HG03039 (cell line): ENCODE measurements around the gene PCLO.
"Not testable (repeated sequence)": the region's sequence is repeated elsewhere in the genome, so short reads cannot be mapped to it uniquely, and the experiment has no call there.

ENCODE experiments used
- ATAC-seq: cut with Tn5 transposase; IDR thresholded peaks from one replicate; pipeline ENCODE4 v1.9.1; 2021; ENCODE audit warnings: mild to moderate bottlenecking, moderate library complexity; ENCODE audit not compliant: unreplicated experiment

The PCLO gene

DNA sequence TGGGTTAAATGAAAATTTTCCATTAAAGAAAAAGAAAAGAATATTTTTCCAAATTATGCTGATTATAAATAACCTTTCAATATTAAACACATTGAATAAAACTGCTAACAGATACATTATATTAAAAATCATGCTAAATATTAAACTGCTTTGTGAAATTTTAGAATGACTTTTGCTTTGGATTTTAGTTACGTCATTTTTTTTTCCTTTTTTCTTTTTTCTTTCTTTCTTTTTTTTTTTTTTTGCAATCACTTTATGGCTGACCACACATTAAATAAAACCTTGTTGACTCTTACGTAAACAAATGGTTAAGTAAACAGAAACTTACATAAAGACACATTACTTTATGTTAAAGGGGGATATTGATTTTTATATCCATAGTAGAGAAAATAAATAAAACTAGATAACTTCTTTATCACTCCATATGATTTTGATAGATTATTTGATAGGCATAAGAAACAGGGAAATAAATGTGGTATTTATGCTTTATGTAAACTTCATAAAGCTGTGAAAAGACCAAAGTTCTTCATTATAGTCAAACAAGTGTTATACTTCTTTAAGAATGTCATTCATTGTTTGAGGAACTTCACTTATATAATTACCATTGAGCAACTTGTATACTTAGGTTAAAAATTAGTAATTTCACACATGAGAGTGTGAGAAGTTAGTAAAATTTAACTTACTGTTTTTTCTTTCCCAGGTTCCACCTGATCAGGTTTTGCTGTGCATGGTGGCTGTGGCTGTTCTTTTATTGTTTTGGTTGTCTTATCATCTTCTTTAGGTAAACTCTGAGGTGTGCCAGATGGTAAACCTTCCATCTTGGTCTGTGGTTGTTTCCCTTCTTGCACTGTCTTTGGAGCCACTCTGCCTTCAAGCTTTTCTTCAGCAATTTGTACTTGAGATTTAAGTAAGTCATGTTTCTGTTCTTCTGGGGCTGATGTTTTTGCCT, 197.3 kb downstream of the PCLO start:
- ATAC-seq: no peak

DNA sequence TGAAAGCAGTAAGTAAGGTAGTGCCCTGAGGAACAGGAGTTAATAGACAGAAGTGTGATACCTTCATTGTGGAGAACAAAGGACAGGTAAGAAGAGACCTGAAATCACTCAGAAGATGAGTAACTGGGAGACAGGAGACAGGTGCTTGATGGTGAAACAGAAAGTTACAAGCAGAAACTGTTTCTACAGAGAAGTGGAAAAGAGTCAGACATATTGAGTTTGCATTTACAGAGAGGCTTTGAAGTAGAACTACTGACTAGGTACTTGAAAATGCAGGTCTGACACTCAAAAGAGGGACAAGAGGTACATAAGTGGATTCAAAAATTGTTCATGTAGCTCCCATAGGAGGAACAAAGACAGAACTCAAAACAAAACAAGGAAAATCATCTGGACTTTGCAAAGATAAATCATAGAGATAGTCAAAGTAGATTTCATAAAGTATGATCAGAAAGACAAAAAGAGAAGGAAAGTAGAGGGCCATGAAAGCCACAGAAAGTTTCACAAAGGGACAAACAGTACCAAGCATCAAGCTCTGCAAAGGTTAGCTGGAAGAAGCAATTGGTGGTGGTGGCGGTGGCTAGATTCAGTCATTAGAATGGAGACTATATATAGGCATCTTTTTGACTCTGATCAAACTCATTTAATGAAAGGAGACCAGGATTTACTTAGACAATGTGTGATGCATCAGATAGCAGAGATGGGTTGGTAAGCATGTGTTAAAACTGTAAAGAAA, 198.4 kb downstream of the PCLO start:
- no peak for ATAC-seq

DNA sequence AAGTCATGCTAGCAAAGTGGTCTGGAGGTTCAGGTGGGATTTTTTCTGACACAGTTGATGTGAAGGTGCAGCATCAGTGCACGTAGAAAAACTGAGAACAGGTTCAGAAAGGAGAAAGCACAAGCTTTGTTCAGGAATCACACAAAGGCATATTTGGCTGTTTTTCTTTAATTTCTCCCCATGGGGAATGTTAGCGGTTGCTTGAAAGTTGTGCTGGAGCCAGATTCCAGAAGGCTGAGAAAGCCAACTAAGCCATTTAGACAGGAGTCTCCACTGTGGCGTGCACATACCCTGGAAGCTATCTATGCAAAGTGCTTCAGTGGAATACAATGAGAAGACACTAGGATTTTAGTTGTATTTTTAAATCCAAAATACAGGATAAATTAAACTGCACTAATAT, 201.4 kb downstream of the PCLO start:
- ATAC-seq: no peak

DNA sequence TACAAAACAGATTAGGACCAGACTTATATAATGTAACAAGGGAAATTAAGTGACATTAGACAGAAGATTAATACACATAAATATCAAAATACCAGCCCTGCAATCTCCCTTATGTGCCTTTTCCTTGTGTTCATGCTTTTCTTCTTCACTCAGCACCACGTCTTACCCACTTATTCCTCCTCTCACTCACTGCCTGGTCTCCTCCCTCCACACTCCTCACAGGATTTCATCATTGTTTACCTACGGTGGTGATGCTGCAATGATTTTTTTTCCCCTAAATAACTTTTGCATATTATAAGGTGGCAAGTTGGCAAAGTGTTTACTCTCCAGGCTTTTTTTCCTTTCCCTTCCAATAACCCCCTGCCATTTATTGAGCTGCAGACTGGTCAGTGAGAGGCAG, 203.2 kb downstream of the PCLO start:
- ATAC-seq: no peak

DNA sequence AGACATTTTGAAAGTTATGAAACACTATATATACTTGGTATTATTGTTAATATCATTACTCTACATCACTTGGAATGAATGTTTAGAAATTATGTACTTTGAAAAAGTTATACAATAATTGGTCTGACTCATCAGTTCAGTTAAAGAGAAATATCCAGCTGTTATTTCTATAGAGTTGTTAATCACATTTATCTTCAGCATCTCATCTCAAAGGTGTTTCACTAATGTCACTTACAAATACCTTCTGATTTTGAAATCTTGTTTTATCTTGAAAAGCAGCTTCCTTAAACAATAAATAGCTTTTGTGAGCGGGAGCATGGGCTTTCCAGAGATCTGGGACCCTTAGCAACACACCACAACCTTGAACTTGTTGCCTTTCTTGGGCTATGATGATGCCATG, 205.2 kb downstream of the PCLO start:
- no peak for ATAC-seq

DNA sequence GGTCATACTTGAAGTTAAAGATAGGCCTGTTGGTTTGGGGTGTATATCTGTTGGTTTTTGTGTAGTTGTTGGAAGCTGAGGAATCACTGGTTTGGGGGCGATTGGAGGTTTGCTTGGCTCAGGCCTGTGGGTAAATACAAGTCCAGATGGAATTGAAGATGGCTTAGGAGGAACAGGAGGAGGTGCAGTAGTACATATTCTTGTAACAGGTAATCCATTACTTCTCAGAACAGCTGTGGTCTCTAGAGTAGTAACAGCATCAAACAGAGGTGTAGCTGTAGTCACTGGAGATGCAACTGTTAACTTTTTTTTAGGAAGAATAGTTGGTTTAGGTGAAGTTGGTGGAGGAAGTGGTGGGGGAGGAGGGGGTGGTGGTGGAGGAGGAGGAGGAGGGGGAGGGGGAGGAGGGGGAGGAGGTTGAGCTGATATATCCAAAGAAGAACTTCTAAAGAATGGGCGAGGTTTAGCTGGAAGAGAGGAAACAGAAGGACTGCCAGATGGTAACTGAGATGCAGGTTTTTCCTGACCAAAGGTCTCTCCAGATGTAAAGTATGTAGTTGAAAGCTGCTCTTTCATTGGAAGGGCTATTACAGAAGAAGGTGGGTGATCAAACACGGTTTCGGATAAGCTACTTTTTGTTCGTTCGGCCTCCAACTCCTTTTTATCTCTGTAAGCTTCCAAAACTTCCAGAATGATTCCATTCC, 209.2 kb downstream of the PCLO start:
- ATAC-seq: no peak

DNA sequence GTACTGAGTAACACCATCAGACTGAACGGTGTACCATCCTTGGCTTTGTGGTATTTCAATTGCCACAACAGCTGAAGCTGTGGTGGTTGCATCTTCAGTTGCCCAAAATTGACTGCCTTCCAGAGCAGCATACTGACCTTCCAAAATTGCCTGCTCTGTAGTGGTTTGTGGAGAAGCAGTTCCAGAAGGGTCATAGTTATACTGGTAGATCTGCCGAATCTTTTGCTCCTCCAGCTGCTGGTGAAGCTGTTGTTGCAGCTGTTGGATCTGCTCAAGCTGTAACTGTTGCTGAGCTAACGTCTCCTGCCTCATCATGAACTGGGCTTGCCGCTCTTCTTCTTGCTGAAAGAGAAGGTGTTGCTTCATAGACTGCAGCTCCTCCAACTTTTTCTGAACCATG, 212.2 kb downstream of the PCLO start:
- no peak for ATAC-seq

DNA sequence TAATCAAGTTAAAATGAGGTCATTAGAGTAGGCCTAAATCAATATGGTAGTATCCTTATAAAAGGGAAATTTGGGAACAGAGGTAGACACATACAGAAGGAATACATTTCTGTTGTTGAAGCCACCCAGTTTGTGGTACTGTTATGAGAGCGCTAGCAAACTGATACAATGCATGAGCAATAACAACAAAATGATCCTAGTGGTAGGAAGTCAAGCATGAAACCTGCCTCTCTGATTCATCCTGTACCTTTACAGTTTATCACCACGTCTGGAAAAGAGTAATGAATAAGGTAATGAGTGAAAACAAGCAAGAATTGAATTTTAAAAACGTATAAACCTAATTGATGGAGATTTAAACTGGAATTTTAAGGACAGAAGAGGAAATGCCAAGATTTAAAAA, 217.2 kb downstream of the PCLO start:
- no peak for ATAC-seq

DNA sequence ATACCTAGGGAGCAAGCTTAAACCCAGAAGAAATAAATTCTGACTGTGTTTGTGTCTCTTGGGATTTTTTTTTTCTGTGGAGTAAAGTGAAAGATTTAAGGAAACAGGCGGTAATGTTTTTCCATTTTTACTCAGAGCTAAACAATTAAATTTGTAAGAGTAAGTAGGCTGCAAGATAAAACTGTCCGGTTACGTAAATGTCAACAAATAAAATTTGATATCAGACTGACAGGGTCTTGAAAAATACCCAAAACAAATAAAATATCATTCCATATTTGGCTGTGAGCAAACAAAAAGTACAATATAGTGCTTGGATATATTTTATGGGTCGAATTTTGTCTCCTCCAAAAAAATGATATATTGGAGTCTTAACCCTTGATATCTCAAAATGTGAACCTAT, 217.6 kb downstream of the PCLO start:
- no peak for ATAC-seq

DNA sequence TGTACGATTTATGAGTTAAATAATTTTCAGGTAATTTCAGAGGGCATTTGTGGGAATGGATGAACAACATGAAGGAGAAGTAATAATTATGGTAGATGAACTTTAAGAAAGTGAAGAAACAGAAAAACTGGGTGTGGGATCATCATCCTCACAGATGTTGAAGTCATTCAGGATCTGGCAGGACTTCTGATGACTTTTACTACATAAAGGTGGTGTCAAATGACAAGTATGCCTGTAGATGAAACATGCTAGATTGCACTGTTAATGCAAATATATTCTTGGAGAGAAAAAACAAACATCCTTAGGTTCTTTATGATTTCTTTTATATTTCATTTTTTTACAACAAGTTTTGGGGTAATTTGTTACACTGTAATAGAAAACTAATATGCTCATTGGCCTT, 230.2 kb downstream of the PCLO start:
- no peak for ATAC-seq

DNA sequence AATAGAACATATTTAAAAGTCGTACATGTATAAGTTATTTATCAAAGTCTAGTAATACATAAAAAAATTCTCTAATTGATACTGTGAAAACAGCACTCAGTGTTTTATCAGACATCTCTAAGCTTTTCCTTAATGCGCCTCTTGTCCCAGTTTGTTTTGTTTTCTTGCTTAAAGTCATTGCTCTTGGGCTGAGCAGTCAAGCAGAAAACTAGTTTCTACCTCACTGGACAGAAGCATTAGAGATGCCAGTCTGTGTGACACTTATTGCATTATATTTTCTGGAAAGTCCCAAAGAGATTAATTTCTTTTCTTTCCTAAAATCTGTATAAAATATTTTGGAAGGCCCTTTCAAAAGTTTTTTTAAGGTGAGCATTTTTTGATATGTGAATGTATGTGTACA, 236.2 kb downstream of the PCLO start:
- ATAC-seq: no peak

DNA sequence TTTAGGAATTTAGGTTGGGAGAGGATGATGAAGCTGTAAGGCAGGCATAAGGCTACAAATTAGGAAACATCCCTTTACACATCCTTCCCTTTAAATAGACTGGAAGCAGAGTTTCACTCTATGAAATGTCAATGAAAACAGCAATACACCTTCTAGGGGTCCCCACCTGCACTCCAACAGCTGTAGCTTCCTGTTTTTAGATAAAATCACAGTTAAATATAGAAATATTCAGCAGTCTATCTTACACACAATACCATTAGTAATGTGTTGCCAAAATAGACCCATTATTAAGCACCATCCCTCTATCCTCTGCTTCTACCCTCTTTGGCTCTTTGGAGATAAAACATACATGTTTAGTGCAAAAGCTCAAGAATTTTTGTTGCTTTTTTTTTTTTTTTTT, 237.4 kb downstream of the PCLO start:
- ATAC-seq: no peak

DNA sequence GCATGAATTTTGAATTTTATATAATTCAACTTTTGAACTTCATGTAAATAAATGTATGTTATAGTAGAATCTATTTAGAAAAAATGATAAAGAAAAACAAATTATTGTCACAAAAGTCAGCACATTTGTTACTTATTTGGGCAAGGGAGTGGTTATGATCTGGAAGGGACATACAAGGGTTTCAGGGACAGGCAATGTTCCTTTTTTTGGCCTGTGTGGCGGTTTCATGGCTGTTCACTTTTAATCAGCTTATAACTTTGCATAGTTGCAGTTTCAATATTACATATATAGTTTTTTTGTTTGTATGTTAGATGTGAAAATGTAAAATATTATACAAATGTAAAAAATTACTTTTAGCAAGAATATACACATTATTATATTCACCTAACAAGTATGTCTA, 256.2 kb downstream of the PCLO start:
- ATAC-seq: no peak

DNA sequence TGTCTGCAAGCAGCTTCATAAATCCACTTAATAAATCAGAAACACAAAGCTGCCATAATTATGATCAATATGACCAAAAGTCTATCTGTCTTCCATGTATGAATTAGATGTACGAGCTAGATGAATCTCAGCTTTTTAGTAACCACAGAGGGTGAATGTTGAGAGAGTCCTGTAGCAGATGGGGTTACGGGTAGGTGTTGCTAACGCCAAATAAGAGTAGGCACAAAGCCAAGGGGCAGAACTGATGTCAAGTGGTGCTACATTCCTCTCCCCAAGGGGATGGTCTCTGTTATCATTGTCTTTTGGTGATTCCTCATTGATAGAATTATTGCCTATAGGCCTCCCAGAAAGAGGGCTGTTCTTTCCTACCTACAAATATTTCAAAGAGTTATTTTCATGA, 257.8 kb downstream of the PCLO start:
- no peak for ATAC-seq

DNA sequence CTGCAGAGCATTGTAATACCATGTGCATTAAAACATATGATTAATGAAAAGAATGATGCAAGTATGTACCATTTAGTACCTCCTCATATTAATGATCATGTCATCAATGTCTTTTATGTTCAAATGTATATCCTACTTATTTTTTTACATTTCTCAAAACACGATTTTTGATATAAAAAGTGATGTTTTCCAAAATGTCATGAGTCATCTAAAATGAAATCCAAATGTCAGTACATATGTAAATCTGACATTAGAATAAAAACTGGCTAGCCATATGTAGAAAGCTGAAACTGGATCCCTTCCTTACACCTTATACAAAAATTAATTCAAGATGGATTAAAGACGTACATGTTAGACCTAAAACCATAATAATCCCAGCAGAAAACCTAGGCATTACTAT, 261.6 kb downstream of the PCLO start:
- not testable (repeated sequence) for ATAC-seq

DNA sequence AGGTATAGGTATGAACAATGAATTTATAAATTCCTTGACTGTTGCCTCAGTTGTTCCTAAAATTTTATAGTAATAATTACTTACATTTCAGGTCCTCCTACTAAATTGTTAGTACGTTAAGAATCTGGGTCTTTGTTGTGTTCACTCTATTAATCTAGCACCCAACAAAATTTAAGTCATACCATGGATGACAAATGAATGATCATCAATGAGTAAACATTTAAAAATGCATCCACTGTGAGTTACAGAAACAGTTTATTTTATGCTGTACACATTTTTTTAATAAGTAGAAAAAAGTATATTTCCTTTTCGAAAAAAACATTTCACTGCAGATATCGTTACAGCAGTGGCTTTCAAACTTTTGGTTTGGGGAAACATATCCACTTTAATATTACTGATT, 265.2 kb downstream of the PCLO start:
- no peak for ATAC-seq

DNA sequence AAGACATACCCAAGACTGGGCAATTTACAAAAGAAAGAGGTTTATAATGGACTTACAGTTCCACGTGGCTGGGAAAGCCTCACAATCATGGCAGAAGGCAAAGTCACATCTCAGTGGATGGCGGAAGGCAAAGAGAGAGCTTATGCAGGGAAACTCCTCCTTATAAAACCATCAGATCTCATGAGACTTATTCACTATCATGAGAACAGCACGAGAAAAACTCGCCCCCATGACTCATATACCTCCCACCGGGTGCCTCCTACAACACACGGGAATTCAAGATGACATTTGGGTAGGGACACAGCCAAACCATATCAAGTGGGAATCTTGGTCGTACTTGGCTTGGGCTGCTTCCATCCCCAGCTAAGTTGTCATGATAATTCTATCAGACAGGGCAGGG, 268.3 kb downstream of the PCLO start:
- ATAC-seq: not testable (repeated sequence)

DNA sequence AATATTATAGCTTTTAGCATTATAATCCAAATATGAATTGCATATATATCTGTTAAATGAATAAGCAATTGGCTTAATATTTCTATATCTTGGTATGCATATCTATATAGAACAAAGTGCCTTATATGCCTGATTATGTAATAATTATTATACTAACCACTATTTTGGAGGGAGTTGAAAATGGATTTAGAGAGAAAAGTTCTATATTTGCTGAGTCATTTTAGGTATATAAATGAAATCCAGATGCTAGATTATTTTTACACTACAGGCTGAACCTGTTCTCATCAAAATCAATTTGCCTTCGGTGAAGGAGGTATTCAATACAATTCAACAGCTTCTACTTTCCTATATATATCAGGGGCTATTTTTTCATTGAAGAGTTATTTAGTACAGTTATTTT, 276.4 kb downstream of the PCLO start:
- no peak for ATAC-seq

DNA sequence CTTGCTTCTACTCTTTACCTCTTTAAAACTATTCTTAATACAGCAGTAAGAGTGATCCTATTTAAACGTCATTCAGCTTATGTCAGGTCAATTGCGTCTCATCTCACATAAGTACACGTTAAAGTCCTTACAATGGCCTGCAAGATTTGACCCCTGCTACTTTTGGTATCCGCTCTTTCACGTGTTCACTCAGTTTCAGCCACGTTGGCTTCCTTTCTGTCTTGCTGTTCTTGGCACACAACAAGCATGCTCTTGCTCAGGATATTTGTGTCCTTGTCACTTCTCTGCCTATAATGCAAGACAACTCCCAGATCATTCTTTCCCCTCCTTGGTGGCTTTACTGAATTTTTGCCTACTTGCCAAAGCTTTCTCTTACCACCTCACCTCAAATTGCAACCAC, 296.8 kb downstream of the PCLO start:
- no peak for ATAC-seq

DNA sequence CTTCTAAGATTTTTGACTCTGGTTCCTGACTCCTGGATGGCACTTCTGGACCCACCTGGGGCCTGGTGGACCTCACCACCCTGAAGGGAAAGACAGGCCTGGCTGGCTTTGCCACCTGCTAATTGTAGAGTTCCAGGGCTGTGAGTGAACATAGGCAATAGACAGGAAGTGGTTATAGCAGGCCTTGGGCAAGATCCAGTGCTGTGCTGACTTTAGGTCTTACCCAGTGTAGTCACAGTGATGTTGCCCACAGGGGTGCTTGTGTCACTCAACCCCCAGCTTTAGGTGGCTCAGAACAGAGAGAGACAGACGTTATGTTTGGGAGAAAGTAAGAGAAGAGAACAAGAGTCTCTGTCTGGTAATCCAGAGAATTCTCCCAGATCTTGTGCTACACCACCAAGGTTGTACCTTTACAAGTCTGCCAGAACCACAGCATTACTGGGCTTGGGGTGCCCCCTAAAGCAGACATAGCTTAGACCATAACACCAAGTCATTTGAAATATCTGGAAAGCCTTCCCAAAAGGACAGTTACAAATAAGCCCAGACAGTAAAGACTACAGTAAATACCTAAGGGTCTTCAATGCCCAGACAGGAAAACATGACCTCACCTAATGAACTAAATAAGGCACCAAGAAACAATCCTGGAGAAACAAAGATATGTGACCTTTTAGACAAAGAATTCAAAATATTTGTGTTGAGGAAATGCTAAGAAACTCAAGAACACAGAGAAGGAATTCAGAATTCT, 303.4 kb downstream of the PCLO start:
- no peak for ATAC-seq

DNA sequence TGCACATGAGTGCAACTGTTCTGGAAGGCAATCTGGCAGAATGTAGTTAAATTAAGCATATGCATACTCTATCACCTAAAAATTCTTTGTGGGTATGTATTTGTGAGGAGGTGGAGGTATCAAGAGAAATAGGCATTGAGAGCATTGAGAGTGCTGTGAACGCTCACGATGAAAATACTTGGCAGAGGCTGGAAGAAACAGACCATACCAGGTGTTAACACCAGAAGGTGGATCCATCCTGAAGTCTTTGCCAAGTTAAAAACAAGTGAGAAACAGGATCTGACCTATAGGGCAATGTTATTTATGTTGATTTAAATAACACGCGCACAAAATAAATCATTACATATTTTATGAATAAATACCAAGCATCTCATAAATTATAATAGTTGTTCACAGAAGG, 311.6 kb downstream of the PCLO start:
- ATAC-seq: no peak
